ENCODE results near the gene AMBRA1.

AMBRA1 gene

GRCh38 chr11:46593550-46594373 is at the start of gene AMBRA1:
Gene AMBRA1, minus strand, starts transcription at chr11:46594023. Its CDS starts 45,643 bp downstream, at chr11:46548380.
- DNase-seq (ENCODE audit: low read depth) = peak; percentile 78

GRCh38 chr11:46643531-46643930 is 49.7 kb upstream of the AMBRA1 start:
- DNase-seq (ENCODE audit: low read depth) = no peak

DNA sequence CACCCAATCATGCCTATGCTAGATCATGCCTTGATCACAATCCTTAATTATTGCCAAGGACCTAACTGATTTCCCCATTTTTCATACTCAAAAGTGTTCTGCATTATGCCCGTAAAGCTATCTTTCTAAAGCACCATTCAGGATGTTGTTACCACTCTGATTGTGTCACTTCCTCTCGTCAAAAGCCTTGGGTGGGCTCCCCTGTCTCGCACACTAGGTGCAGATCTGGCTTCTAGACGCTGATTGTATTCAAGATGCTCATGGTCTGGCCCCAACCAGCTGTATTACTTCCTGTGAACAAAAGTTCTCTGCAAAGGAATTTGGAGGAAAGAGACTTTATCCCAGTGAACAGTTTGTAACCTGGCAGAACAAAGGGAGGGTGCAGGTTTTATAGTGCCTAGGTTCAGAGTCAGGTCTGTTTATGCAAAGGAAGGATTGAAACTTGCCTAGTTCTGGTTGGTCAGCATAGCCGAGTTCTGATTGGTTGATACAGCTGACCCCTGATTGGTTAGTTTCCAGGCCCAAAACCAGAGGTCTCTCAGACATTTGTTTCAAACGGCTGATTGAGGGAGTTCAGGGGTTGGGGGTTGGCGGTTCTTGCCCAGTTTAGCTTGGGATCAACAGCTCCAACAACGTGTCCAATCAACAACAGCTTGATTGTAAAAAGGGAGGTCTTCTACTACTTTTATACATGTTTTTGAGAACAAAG is 49.0 kb upstream of the AMBRA1 start:
- no peak for DNase-seq (ENCODE audit: low read depth)

GRCh38 chr11:46641639-46642038 is 47.8 kb upstream of the AMBRA1 start:
- DNase-seq (ENCODE audit: low read depth) = no peak

- no peak for DNase-seq (ENCODE audit: low read depth)
These were observed 46.4 kb upstream of the AMBRA1 start for GRCh38 chr11:46640036-46640788.

- no peak for DNase-seq (ENCODE audit: low read depth)
These were observed 45.5 kb upstream of the AMBRA1 start for GRCh38 chr11:46639197-46639839.

DNA sequence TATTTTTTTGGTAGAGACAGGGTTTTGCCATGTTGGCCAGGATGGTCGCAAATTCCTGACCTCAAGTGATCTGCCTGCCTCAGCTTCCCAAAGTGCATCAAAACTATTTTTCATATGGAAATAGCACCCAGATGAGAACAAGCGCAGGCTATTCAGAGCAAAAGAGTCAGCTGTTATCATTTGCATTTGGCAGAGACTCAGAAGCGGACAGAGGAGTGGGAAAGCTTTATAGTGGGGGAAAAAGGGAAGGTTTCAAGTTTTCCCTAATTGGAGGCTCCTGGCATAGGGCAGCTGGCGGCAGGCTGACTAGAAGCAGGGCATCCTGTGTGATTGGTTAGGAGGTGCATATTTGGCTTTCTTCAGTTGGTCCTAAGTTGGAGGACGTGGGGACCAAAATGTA is 43.7 kb upstream of the AMBRA1 start:
- no peak for DNase-seq (ENCODE audit: low read depth)

- DNase-seq (ENCODE audit: low read depth) = no peak
These were observed 41.8 kb upstream of the AMBRA1 start for GRCh38 chr11:46635557-46636139.

DNA sequence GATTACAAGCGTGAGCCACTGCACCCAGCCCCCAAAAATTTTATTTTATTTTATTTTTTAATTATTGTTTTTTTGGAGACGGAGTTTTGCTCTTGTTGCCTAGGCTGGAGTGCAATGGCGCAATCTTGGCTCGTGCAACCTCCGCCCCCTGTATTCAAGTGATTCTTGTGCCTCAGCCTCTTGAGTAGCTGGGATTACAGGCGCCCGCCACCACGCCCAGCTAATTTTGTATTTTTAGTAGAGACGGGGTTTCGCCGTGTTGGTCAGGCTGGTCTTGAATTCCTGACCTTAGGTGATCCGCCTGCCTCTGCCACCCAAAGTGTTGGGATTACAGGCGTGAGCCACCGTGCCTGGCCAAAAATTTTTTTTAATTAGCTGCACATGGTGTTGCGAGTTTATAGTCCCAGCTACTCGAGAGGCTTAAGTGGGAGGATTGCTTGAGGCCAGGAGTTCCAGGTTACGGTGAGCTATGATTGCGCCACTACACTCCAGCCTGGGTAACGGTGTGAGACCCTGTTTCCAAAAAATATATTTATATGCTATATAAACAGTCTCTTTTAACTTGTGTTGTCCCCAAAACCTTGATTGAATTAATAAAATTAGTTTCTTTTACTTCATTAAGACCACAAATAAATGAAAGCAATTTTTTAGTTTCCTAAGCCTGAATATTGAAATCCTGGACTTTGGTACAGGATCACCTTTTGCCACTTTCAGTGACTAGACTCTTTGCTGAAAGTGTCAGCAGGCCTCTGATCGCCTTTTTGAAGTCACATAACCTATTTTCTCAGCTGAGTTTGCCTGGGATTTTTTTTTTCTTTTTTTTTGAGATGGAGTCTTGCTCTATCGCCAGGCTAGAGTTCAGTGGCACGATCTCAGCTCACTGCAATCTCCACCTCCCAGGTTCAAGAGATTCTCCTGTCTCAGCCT is 39.7 kb upstream of the AMBRA1 start:
- no peak for DNase-seq (ENCODE audit: low read depth)

DNA sequence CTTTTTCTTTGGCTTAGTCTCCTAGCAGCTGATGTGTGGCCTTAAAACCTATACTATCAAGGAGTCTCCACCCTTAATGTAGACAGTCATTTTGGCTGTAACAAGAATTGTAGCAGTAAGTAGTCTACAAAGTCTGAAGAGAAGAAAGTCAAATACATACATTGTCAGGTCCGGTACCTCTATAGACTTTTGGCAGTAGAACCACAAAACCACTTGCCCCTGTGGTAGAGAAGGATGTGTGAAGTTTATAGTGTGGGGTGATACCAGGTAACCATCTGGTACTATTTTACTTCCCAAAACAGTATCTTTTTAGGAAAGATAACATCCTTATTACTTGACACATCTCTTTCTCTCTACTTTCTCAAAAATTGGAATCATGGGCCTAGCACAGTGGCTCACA is 38.7 kb upstream of the AMBRA1 start:
- DNase-seq (ENCODE audit: low read depth) = no peak

GRCh38 chr11:46631676-46632075 is 37.9 kb upstream of the AMBRA1 start:
- DNase-seq (ENCODE audit: low read depth) = no peak

DNA sequence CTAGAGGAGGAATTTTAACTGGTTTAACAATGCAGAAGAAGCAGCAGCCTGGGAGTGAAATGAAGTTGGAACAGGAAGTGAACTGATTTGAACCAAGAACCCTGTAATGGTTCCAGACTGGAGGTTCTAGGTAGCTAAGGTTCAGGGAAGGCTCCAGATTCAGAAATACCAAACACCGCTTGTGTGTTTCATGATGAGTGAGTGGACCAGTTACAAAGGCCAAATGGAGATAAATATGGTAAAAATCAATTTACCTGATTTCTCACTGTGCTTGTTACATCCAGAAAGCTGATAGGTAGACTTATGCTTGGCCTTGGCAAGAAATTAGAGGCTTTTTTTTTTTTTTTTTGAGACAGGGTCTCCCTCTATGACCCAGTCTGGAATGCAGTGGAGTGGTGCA is 36.4 kb upstream of the AMBRA1 start:
- DNase-seq (ENCODE audit: low read depth) = no peak

DNA sequence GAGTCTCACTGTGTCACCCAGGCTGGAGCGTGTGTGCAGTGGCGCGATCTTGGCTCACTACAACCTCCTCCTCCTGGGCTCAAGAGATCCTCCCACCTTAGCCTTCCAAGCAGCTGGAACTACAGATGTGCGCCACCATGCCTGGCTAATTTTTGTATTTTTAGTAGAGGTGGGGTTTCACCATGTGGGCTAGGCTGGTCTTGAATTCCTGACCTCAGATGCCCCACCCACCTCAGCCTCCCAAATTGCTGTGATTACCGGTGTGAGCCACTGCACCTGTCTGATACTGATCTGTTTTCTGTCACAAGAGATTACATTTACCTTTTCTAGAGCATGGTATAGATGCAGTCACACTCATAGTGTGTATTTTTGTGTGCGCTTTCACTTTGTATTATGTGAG is 35.1 kb upstream of the AMBRA1 start:
- no peak for DNase-seq (ENCODE audit: low read depth)

DNA sequence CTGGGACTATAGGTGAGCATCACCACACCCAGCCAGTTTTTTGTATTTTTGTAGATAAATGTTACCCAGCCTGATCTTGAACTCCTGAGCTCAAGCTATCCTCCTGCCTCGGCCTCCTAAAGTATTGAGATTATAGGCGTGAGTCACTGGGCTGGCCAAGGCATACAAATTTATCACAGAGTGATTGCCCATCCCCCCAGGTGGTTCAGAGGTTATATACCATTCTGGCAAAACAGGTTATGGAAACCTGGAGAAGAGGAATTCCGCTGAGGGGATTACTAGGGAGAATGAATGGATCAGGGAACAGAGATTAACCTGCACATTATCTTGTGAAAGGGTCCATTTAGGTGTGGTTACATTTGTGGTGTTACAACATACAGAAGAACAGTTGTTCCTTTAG is 31.6 kb upstream of the AMBRA1 start:
- no peak for DNase-seq (ENCODE audit: low read depth)

DNA sequence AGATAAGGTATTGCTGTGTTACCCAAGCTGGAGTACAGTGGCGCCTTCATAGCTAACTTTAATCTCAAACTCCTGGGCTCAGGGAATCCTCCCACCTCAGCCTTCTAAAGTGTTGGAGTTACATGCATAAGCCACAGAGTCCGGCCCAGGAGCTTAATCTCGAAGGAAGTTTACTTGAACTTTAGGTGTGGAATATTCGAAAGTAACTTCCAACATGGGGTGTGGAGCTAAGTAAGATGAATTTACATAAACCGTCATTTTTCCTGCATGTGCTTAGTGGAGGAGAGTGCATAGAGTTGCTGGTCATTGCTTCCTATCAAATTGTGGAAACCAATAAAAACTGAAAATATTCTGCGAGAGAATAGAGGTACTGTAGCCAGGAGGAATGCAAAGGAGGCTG is 25.0 kb upstream of the AMBRA1 start:
- DNase-seq (ENCODE audit: low read depth) = no peak

- DNase-seq (ENCODE audit: low read depth) = no peak
These were observed 24.1 kb upstream of the AMBRA1 start for GRCh38 chr11:46617972-46618314.

- DNase-seq (ENCODE audit: low read depth) = peak; percentile 94
These were observed 23.5 kb upstream of the AMBRA1 start, which contains the start of the genes ATG13 and HARBI1 for GRCh38 chr11:46617134-46617971. Gene ATG13, plus strand, starts transcription at chr11:46617553. Its CDS starts 26,739 bp downstream, at chr11:46644292. Gene HARBI1, minus strand, starts transcription at chr11:46617227. Its CDS starts 990 bp downstream, at chr11:46616237.

- DNase-seq (ENCODE audit: low read depth) = no peak
These were observed 22.8 kb upstream of the AMBRA1 start for GRCh38 chr11:46616551-46617133.

DNA sequence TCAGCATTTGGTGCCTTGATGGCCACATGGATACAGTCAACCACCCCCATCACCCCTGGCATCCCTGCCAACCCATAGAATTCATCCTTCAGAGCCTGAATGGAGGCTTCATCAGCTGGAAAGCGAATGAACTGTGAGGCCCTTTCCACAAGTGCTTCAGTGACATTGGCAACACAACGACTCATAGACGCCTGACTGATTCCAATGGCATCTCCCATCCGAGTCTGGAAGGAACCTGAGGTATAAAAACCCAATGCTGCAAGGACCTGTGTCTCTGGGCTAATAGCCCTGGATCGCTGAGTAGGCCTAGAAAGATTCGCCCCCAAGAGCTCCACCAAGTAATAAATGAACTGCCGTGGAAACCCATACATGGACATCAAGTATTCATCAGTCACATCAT is 21.9 kb upstream of the AMBRA1 start:
- DNase-seq (ENCODE audit: low read depth) = no peak

Measured in activated T-cell treated with anti-CD3 and anti-CD28 coated beads for 48 hours (primary cell).